Skin of body (tissue), 2 donors: Measurements from ENCODE around the gene PPP1R37. TPM values are rescaled to one million over a fixed set of nuclear protein-coding genes. Genes with fewer than 3 reads are reported as not detected.

Experiments used
- DNase-seq: peaks from one replicate; lab custom pipeline; 2025; lab: John Stamatoyannopoulos, UW
- total RNA-seq: library from RNA; depleted of rRNA; stranded (reverse); fragments of >200 nt; gene quantifications from one replicate; pipeline ENCODE4 v1.2.3, GENCODE V29; 2014

PPP1R37 gene, protein sequence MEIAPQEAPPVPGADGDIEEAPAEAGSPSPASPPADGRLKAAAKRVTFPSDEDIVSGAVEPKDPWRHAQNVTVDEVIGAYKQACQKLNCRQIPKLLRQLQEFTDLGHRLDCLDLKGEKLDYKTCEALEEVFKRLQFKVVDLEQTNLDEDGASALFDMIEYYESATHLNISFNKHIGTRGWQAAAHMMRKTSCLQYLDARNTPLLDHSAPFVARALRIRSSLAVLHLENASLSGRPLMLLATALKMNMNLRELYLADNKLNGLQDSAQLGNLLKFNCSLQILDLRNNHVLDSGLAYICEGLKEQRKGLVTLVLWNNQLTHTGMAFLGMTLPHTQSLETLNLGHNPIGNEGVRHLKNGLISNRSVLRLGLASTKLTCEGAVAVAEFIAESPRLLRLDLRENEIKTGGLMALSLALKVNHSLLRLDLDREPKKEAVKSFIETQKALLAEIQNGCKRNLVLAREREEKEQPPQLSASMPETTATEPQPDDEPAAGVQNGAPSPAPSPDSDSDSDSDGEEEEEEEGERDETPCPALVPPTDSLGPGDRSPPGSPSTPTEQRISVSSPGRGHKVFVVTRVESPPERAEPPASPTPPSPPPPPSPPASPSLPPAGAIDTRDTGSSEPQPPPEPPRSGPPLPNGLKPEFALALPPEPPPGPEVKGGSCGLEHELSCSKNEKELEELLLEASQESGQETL
- 15.7 TPM for total RNA-seq

DNA sequence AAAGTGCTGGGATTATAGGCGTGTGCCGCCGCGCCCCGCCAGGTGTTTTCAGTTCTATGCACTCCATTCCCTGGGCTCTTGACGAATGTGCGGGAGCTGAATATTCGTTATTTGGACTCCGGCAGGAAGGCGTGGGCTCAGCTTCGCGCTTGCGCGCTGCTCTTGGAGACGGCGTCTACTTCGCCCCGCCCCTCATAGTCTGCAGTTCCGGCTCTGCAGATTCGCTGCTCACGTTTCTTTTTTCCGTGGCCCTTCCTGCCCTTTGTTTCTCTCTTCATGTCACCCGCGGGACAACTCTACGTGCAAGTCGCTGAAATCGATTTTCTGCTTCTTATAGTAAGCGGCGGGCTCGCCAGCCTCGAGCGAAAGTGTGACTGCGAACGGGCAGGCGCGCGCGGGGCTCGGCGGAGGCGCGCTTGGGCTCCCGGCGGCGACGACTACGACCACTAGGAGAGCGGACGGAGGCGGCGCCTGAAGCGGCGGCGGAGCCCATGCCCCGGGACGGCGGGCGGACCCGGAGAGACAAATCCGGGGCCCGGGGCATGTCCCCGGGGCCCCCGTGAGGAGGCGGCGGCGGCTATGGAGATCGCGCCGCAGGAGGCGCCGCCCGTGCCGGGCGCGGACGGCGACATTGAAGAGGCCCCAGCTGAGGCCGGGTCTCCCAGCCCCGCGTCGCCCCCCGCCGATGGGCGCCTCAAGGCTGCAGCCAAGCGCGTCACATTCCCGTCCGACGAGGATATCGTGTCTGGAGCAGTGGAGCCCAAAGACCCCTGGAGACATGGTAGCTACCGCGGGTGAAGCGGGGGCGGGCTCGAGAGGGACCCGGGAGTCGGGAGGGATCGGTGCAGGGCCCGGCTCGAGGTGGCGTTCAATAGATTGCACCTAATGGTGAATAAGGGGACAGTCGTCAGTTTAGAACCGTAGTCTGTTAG, at the start of gene PPP1R37:
TSS of gene PPP1R37 (plus strand) at position 433 of the 932 bp plus-strand sequence. CDS start at position 580, 147 bp downstream.
- peak; percentile 94 for DNase-seq

DNA sequence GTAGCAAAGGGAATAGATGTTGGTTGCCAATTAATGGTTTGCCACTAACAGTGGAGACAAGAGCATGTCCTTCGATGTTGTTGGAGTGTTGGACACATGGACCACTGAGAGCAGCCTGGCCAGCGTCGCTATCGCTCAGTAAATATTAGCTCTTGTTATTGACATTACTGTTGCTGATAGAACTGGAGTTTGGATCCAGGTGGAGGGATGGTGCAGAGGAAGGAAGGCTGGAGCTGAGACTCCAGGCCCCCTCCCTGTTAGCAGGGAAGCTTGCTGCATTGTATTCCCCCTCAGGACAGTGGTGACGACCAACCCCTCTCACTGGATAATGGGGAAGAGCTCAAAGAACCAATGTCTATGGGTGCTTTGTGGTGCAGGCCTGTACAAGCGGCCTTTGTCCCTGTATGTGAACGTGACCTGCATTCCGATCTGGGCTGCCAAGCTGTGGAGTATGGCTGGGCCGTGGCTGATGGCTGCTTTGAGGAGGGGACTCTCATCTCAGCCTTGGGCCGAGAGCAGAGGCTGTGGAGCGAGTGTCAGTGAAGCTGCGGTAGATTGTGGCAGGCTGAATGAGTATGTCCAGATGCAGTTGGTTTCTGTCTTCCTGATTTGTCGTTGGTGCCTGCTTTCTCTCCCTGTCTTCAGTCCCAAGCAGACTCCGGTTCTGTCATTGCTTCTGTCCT, 47.2 kb upstream of the PPP1R37 start:
- DNase-seq, result no peak

DNA sequence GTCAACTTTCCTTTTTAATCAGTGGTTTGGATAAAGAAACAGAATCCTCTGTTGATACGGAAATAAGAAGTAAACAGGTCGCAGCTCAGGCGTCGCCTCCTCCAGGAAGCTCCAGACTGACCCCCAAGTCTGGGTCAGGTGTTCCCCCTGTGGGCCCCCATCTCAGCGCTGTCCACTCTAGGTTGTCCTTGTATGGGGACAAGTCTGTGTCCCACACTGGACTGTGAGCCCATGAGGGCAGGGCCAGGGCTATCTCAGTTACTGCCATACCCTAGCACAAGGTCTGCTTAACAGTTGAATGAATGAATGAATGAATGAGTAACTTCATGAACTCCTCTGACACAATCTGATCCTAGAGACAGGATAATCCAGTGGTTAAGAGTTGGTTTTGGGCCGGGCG, 46.6 kb upstream of the PPP1R37 start:
- DNase-seq, result no peak

DNA sequence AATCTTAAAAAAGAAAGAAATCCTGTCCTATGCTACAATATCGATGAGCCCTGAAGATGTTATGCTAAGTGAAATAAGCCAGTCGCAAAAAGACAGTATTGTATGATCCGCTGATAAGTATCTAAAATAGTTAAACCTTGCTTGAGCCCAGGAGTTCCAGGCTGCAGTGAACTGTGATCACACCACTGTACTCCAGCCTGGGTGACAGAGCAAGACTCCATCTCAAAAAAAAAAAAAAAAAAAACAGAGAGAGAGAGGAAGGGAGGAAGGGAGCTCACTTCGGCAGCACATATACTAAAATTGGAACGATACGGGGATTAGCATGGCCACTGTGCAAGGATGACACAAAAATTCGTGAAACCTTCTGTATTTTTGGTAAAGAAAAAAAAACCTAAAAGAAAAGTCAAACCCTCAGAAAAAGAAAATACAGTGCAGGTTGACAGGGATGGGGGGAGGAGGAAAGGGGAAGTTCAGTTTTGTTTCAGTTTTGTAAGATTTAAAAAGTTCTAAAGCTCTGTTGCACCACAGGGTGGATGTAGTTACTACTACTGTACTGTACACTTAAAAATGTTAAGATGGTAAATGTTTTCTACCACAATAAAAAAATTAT, 45.7 kb upstream of the PPP1R37 start:
- no peak for DNase-seq

DNA sequence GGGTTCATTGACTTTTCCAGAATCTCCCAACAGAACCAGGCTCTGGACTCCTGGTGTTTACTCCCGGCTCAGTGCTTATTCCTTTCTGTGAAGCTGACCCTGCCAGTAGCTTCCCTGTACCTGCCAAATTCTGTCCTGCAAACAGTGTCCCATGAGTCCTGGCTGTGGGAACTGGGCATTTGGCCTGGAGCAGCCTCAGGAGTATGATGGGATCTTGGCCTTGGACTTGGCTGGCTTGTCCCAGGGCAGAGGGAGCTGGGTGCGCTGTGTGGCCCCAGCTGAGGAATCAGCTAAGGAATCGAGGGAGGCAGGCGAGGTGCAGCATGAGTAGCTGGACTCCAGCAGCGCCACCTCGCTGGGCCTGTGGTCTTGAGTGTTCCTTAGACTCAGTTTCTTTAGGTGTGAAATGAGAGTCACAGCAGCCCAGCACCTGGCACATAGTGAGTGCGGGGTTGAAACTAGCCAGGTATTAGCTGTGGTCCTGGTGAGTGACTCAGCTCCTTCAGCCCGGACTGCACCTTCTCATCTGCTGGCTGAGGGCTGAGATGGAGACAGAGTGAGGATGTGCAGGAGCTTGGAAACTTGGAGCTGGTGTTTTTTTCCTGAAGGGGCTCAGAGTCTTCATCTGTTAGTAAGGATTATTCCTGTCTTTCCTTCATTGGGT, 43.8 kb upstream of the PPP1R37 start:
- DNase-seq, result no peak

DNA sequence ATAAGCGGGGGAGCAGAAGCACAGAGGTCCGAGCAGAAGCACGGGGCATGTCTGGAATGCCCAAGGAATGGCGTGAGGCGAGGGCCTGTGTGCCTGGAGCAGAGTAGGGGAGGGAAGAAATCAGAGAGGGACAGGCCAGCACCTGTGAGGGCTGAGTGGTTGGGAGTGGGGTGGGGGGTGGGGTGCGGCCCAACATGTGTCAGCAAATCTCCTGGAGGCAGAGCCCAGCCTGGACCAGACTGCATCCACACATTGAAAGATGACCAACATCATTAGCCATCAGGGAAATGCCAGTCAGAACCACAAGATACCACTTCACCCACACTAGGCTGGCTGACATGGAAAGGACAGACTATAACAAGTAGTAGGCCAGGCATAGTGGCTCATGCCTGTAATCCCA, 42.9 kb upstream of the PPP1R37 start:
- DNase-seq, result no peak

DNA sequence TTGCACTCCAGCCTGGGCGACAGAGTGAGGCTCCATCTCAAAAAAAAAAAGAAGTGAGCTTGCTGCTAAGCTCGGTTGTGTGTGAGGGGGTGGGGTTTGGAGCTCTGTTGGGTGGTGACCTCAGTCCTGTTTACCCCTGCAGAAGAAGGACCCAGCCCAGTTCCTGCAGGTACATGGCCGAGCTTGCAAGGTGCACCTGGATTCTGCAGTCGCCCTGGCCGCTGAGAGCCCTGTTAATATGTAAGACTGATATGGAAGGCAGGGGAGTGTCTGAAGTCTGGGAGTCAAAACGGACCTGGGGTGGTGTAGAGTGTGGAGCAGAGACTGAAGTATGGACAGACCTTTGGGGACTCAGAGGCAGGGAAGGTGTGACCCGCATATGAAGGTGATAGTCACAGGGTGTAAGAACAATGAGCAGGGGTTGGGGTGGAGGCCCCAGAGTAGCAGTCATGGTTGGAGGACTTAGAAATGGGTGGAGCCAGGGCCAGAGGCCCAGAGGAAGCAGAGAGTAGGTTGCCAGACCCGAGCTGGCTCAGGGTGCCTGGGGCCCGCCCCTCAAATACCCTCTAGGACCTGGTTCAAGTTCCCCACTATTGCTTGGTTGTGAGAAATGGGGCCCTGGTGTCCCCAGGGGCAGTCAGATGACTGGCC, 40.9 kb upstream of the PPP1R37 start:
- DNase-seq, result no peak

DNA sequence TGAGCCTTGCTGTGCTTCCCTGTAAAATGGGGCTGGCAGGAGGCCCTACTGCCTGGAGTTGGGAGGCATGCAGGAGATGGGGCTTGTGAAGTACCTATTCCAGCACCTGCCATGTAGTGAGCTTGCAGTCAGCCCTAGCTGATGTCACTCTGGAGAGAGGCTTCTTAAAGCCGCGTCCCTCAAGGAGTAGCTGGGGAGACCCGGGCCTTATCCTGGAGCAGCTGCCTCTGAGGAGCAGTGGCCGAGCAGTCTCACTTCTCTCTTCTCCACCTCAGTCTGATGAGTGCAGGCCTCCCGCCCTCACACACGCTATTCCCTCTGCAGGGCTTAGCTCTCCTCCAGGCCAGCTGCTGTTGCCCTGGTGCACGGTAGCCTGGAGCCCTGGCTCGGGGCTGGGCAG, 36.1 kb upstream of the PPP1R37 start:
- DNase-seq, result no peak

DNA sequence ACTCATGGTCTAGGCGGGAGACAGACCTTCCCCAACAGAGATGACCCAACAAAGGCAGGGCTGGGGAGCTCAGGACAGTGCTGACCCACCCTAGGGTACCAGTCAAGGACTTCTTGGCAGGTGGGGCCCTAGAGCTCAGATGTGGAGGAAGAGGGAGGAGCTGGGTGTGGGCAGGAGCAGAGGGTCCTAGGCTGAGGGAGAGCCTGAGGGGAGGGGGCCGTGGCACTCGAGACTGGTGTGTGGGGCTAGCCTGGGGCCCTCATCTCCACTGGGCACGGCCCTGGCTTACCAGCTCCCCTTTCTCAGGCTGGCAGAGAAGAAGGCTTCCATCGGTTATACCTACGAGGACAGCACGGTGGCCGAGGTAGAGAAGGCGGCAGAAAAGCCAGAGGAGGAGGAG, 35.5 kb upstream of the PPP1R37 start:
- no peak for DNase-seq

DNA sequence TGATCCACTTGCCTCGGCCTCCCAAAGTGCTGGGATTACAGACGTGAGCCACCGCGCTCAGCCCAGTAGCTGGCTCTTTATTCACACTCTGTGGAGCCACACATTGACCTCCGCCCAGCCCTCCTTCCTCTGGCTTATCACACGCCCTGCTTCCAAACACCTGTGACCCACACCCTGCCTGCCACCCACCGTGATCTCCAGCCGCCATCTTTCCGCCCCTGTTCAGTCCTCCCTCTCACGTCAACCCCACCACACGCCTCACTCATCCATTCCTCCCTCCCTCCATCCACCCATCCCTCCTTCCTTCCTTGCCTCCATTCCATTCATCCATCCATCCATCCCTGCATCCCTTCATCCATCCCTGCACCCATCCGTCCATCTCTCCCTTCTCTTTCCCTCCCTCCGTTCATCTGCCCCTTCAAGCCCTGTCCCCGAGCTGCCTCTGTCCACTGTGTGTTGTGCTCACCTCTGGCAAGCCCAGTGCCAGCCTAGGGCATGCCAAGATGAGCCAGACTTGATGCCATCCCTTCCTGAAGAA, 34.3 kb upstream of the PPP1R37 start:
- DNase-seq, result no peak

DNA sequence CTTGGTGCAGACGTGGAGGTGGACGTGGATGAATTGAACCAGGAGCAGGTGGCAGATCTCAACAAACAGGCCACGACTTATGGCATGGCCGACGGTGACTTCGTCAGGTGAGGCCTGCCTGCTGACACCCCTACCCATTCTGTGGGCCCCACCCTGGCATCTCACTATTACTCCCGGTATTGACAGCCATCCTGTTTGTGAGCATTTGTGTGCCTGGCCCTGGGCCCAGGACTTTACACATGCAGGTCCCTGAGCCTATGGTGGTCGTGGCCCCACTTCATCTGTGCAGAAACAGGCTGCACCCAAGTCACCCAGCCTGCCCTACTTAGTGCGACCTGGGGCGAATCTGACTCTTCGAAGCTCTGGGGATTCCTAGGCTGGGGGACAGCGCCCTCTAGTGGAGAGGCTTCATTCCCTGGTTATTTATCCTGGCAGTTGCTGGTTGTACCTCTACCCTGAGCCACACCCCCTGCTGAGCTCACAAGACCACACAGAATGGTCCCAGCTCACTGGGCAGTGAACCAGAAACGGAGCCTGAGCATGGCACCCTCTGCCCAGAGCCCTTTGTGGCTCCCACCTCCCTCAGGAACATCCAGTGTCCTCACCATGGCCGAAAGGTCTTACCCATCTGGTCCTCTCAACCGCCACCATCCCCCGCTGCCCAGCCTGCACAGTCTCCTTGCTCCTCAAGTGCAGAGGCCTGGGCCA, 33.6 kb upstream of the PPP1R37 start:
- no peak for DNase-seq

DNA sequence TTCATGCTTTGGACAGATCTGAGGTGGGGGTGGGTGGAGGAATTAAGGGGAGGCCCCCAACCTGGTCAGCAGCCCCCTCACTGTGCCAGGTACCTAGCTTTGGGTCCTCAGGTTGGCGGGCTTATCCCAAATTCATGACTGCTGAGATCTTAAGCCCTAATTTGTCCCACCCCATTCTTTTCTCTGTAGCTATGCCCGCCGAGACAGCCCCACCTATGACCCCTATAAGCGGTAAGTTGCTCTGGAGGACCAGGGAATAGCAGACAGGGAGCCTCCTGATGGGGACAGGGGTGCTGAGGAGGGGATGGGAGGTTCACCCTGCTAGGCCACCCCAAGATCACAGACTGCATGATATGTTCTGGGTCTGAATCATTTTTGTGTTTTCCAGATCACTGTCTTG, 31.0 kb upstream of the PPP1R37 start:
- no peak for DNase-seq

DNA sequence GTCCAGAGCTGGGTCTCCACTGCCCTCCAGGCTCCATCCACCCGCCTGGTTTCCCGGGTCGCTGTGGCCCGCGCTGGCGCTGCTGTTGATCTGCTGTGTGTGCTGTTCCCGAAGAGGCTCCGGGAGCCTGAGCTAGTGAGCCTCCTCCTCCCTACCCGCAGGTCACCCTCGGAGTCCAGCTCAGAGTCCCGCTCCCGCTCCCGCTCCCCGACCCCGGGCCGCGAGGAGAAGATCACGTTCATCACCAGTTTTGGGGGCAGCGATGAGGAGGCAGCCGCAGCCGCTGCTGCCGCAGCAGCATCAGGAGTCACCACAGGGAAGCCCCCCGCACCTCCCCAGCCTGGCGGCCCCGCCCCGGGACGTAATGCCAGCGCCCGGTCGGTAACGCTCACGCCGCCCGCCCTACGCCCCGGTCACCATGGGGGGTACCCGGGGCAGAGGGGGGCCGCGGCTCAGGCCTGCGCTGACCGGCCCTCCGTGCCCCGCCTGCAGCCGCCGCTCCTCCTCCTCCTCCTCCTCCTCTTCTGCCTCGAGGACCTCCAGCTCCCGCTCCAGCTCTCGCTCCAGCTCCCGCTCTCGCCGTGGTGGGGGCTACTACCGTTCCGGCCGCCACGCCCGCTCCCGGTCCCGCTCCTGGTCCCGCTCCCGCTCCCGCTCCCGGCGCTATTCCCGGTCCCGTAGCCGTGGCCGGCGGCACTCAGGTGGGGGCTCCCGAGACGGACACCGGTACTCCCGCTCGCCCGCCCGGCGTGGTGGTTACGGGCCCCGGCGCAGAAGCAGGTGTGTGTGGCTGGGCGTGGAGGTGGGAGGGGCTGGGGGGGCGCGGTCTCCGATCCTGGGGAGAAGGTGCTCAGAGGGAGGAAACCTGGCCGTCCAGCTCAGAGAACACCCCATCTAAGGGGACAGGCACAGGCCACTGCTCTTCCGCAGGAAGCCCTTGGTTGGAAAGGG, 28.9 kb upstream of the PPP1R37 start:
- DNase-seq, result no peak

DNA sequence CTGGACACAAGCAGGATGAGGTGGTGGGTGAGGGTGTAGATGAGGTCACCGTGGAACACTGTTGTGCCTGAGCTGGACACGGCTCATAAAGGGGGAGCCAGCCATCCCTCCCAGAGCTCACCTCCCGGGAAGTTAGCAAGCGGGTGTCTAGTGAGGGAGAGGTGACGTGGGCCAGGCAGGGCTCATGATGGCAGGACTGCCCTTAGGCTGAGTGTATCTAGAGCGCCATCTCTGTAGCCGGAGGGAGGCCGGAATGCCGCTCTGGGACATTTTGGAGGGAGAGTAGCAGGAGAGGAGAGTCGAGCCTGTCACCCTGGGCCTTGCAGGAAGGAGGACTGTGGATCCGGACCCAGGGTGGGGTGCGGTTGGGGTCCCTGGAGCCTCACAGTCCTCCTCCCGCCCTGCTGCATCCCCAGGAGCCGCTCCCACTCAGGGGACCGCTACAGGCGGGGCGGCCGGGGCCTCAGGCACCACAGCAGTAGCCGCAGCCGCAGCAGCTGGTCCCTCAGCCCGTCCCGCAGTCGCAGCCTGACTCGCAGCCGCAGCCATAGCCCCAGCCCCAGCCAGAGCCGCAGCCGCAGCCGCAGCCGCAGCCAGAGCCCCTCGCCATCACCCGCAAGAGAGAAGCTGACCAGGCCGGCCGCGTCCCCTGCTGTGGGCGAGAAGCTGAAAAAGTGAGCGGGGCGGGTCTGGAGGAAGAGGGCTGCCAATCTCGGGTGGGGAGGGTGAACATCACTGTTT, 25.9 kb upstream of the PPP1R37 start:
- no peak for DNase-seq

DNA sequence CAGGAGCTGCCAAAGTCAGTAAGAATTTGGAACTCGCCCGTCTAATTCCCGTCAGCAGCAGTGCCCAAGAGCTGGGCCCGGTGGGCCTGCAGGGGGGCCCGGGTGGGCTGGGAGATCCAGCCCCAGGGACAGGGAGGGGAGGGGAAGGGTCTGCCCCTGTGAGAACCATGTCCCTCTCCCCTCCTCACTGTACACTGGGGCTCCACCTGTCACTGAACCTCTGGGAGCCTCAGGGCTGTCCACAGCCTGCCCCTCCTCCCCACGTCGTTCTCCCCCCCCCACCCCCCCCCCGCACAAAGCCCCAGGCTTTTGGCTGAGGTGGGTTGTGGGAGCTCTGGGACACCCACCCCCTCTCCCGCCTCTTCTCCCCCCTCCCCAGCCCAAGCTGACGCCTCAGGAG, 24.9 kb upstream of the PPP1R37 start:
- DNase-seq, result no peak

DNA sequence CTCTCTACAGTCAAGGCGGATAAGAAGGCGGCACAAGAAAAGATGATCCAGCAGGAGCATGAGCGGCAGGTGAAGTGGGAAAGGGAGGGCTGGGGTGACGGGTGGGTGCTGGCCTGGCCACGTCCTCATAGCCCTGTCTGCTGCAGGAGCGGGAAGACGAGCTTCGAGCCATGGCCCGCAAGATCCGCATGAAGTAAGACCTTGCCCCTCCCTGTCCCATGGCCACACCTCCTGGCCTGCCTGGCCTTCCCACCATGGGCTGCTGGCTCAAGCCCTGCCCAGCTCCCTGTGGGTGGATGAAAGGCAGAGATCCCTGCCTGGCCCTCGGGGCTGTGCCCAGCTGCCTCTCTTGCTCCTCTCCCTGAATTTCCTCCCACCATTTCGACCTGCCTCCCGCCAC, 23.9 kb upstream of the PPP1R37 start:
- no peak for DNase-seq

DNA sequence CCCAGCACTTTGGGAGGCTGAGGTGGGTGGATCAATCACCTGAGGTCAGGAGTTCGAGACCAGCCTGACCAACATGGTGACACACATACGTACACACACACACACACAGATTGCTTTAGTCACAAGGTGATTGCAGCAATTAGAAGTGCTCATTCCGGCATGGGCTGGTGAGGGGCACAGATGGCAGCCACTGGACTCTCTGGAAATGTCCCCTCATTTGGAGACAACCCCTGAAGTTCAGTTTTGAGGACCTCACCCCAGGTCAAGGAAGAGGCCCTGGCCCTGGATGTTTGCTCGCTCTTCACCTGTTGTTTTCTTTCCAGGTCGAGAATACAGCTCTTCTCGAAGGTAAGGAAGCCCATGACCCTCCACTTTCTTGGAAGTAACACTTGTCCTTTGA, 22.8 kb upstream of the PPP1R37 start:
- no peak for DNase-seq
